NCI-H187 treated with DMSO at 0.1 percent for 48 hours (cell line): ENCODE measurements around the gene KIFBP.
"Not testable (repeated sequence)": the region's sequence is repeated elsewhere in the genome, so short reads cannot be mapped to it uniquely, and the experiment has no call there.

ENCODE experiments used
- DNase-seq: peaks from one replicate; lab custom pipeline; 2025; lab: John Stamatoyannopoulos, UW

Gene KIFBP

GRCh38 chr10:69005704-69006485 lies 17.3 kb downstream of the KIFBP start:
- no peak for DNase-seq

- no peak for DNase-seq
Observed at GRCh38 chr10:69007260-69007659, 18.7 kb downstream of the KIFBP start.

GRCh38 chr10:69009360-69009759 lies 20.8 kb downstream of the KIFBP start:
- no peak for DNase-seq

GRCh38 chr10:69010151-69010640 lies 21.6 kb downstream of the KIFBP start:
- no peak for DNase-seq

GRCh38 chr10:69012778-69013177 lies 24.2 kb downstream of the KIFBP start:
- DNase-seq = not testable (repeated sequence)

GRCh38 chr10:69014171-69014570 lies 25.6 kb downstream of the KIFBP start:
- DNase-seq = no peak

- DNase-seq = no peak
Observed at GRCh38 chr10:69018613-69019012, 30.0 kb downstream of the KIFBP start.

- DNase-seq = no peak
Observed at GRCh38 chr10:69022611-69023010, 34.0 kb downstream of the KIFBP start.

GRCh38 chr10:69025370-69025896 lies 36.8 kb downstream of the KIFBP start:
- DNase-seq = no peak

GRCh38 chr10:69033256-69033655 lies 44.7 kb downstream of the KIFBP start:
- no peak for DNase-seq

GRCh38 chr10:69037489-69037888 lies 48.9 kb downstream of the KIFBP start:
- no peak for DNase-seq

GRCh38 chr10:69040904-69041303 lies 52.3 kb downstream of the KIFBP start:
- DNase-seq = not testable (repeated sequence)

GRCh38 chr10:69042417-69042816 lies 53.8 kb downstream of the KIFBP start:
- no peak for DNase-seq

- no peak for DNase-seq
Observed at GRCh38 chr10:69042838-69043237, 54.2 kb downstream of the KIFBP start.

GRCh38 chr10:69043931-69044531 lies 55.4 kb downstream of the KIFBP start:
- DNase-seq = no peak

GRCh38 chr10:69044546-69044945 lies 55.9 kb downstream of the KIFBP start:
- DNase-seq = no peak

- DNase-seq = no peak
Observed at GRCh38 chr10:69045441-69046300, 57.1 kb downstream of the KIFBP start.

- DNase-seq = no peak
Observed at GRCh38 chr10:69047111-69047832, 58.7 kb downstream of the KIFBP start.

GRCh38 chr10:69048103-69048502 lies 59.5 kb downstream of the KIFBP start:
- DNase-seq = no peak

- no peak for DNase-seq
Observed at GRCh38 chr10:69049566-69049961, 61.0 kb downstream of the KIFBP start.

GRCh38 chr10:69051303-69051702 lies 62.7 kb downstream of the KIFBP start:
- DNase-seq = no peak
